Progenitor cell of endocrine pancreas (in vitro differentiated cells): Measurements from ENCODE around the gene SLC25A26. TPM values are rescaled to one million over a fixed set of nuclear protein-coding genes. Genes with fewer than 3 reads are reported as not detected.

Experiments
- DNase-seq: peaks from one replicate; pipeline ENCODE4 v3.0.0; 2021; ENCODE audit warnings: low spot score; ENCODE audit not compliant: unreplicated experiment
- H3K27ac Mint-ChIP-seq: 2 replicates; pipeline ENCODE4 v1.8.0; 2021; ENCODE audit warnings: mild to moderate bottlenecking, moderate library complexity, mixed read lengths
- H3K27me3 Mint-ChIP-seq: 2 replicates; pipeline ENCODE4 v1.8.0; 2021; ENCODE audit warnings: mixed read lengths
- H3K36me3 Mint-ChIP-seq: 2 replicates; pipeline ENCODE4 v1.8.0; 2022; ENCODE audit warnings: mixed read lengths; ENCODE audit not compliant: insufficient read depth
- H3K4me1 Mint-ChIP-seq: 2 replicates; pipeline ENCODE4 v1.8.0; 2021; ENCODE audit warnings: low read depth, mixed read lengths
- H3K4me3 Mint-ChIP-seq: 2 replicates; pipeline ENCODE4 v1.8.0; 2021; ENCODE audit warnings: low read depth, mild to moderate bottlenecking, moderate library complexity, mixed read lengths
- H3K9me3 Mint-ChIP-seq: 2 replicates; pipeline ENCODE4 v1.8.0; 2021; ENCODE audit warnings: low read depth, mixed read lengths
- total RNA-seq: library from RNA; stranded (reverse); gene quantifications from 2 replicates; pipeline ENCODE4 v1.2.1, GENCODE V29; 2021
- TF ChIP-seq, protein P1 (sequence below): fragments of 200-600 bp; sonication (generic); IDR thresholded peaks from one replicate; pipeline ENCODE4 v1.5.0; 2021; ENCODE audit warnings: antibody characterized with exemption, mild to moderate bottlenecking; ENCODE audit not compliant: unreplicated experiment

Gene SLC25A26
- total RNA-seq, 1 donor from 2014 or later: 18.9 TPM

DNA sequence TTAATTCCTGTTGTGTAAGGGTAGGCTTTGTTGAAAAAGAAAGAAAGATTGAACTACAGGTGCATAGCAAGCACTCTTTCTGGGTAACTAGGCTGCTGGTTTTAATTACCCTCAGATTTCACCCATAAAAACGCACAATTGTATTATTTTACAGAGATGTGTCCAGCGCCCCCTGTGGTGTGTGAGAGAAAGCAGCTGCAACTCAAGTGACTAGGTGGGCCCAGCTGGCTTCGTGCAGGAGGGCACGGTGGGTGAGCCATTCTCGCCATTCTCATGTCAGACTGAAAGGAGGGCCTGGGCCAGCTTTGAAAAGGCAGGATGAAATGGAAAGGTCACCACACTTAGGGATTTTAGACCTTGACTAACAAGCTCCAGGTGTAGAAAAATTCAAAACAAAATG, 157.5 kb downstream of the SLC25A26 start:
- DNase-seq: no peak
- no peak overlapping the region for H3K4me3 Mint-ChIP-seq
- no peak overlapping the region for H3K27ac Mint-ChIP-seq
- H3K27me3 Mint-ChIP-seq: no peaks in the 10 kb centered on the region
- peaks cover 25% of the 10 kb centered on the region for H3K36me3 Mint-ChIP-seq
- H3K9me3 Mint-ChIP-seq: no peaks in the 10 kb centered on the region
- no peaks in the 10 kb centered on the region for H3K4me1 Mint-ChIP-seq
- TF ChIP-seq, protein P1, sequence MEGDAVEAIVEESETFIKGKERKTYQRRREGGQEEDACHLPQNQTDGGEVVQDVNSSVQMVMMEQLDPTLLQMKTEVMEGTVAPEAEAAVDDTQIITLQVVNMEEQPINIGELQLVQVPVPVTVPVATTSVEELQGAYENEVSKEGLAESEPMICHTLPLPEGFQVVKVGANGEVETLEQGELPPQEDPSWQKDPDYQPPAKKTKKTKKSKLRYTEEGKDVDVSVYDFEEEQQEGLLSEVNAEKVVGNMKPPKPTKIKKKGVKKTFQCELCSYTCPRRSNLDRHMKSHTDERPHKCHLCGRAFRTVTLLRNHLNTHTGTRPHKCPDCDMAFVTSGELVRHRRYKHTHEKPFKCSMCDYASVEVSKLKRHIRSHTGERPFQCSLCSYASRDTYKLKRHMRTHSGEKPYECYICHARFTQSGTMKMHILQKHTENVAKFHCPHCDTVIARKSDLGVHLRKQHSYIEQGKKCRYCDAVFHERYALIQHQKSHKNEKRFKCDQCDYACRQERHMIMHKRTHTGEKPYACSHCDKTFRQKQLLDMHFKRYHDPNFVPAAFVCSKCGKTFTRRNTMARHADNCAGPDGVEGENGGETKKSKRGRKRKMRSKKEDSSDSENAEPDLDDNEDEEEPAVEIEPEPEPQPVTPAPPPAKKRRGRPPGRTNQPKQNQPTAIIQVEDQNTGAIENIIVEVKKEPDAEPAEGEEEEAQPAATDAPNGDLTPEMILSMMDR: peak; percentile 65

DNA sequence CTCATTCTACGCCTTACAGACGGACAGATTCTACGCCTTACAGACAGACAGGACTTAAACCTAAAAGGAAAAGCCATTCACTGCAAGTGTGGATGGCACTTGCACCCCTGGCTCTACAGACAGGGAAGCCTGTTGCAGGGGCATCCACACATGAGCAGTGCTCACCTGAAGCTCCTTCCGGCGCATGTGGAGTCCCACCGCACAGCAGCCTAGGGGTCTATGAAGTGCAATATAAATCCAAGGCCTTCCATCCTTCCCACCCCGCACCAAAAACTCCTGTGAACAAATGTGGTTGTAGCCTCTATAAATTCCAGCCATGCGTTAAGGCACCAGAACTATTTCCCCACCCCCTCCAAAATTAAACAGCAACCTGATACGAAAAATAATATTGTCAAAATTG, 158.8 kb downstream of the SLC25A26 start:
- TF ChIP-seq, protein P1: no peak
- H3K4me1 Mint-ChIP-seq: no peaks in the 10 kb centered on the region
- DNase-seq: no peak
- H3K27ac Mint-ChIP-seq: no peak overlapping the region
- H3K9me3 Mint-ChIP-seq: peaks cover 2% of the 10 kb centered on the region
- H3K27me3 Mint-ChIP-seq: no peaks in the 10 kb centered on the region
- peaks cover 38% of the 10 kb centered on the region for H3K36me3 Mint-ChIP-seq
- H3K4me3 Mint-ChIP-seq: no peak overlapping the region

DNA sequence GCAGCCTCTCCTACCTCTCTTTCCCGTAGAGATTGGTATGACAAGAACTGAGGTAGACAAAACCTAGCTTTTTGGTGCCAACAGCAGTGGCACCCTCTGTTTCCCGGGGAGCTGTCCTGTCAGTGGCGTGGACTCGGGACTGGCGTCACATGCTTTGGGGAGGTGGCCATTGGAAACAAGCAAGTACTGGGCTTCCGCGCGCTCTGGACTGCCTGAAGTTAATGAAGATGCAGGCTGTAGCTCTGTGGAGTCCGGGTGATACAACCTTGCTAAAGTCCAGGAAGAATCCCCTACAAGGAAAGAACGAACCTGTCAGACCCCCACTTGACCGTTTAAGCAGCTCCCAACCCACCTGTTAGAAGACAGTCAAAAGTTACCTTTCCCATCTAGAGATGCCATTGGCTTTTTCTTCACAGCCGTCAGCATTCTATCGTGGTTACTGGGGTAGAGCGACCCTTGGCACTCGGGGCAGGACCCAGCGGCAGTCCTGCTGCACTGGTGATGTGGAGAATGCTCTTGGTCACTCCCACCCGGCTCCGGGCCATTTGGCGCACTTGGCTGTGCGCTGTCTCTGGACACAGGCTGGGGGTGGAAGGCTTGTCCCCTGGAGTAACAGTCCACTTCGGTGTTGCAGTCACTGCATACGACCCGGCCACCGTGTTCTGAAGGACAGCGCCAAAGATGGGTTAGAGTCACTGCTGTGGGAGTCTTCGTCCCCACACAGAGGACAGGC, 159.6 kb downstream of the SLC25A26 start:
- DNase-seq: no peak
- no peaks in the 10 kb centered on the region for H3K27me3 Mint-ChIP-seq
- peaks cover 4% of the 10 kb centered on the region for H3K9me3 Mint-ChIP-seq
- TF ChIP-seq, protein P1: no peak
- no peak overlapping the region for H3K4me3 Mint-ChIP-seq
- H3K36me3 Mint-ChIP-seq: peaks cover 46% of the 10 kb centered on the region
- H3K27ac Mint-ChIP-seq: no peak overlapping the region
- no peaks in the 10 kb centered on the region for H3K4me1 Mint-ChIP-seq

DNA sequence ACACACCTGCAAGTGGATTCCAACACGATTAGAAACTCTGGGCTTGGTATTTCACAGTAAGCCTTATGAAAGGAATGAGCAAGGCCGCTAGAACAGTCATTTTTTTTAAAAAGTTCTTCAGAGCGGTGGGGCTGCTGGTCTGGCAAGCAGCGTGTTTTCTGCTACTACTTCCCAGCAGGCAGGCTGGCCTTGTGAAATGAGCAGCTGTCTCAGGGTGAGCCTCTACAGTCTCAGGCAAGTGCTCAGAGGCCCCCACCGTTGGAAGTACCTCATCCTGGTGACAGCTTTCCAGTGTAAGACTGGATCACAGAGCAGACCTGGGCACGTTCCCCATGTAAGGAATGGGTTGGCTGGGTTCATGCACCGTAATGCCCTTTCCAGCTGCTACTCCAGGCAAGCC, 160.8 kb downstream of the SLC25A26 start:
- Mint-ChIP-seq H3K4me3 (no peak overlapping the region), H3K4me1 (no peaks in the 10 kb centered on the region), H3K9me3 (peaks cover 4% of the 10 kb centered on the region), H3K27ac (no peak overlapping the region), H3K36me3 (peaks cover 55% of the 10 kb centered on the region), H3K27me3 (no peaks in the 10 kb centered on the region)
- TF ChIP-seq, protein P1: no peak
- no peak for DNase-seq

DNA sequence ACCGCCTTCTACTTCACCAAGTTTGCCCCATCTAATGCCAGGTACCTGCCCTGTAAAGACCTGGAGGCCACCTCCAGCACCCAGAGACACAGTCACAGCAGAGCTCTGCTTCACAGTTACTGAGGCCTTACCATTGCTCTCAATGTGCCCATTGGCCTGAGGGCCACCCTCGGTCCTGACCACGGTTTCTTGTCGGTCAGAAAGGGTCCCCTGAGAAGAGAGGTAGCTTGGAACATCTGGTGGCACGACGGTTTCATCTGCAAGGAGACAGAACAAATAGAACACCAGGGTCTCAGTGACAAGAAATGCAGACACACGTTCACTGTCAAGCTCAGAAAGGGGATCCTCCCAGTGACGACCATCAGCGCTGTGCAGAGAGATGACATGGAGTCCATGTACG, 161.3 kb downstream of the SLC25A26 start:
- no peak for DNase-seq
- Mint-ChIP-seq H3K27me3 (no peaks in the 10 kb centered on the region), H3K4me3 (no peak overlapping the region), H3K36me3 (peaks cover 55% of the 10 kb centered on the region), H3K4me1 (no peaks in the 10 kb centered on the region), H3K9me3 (peaks cover 4% of the 10 kb centered on the region), H3K27ac (peak overlapping the region; percentile 29)
- TF ChIP-seq, protein P1: no peak
